Measurements from ENCODE around the gene RNF114.
"Not testable (repeated sequence)": the region's sequence is repeated elsewhere in the genome, so short reads cannot be mapped to it uniquely, and the experiment has no call there.

RNF114 gene

GRCh38 chr20:50000548-50001222 is 64.5 kb downstream of the RNF114 start:
- H3K27ac ChIP-seq, H3K4me3 ChIP-seq: not testable (repeated sequence)

GRCh38 chr20:50001784-50002311 is 65.7 kb downstream of the RNF114 start:
- no peak overlapping the region for H3K27ac ChIP-seq

GRCh38 chr20:50003253-50003656 is 67.1 kb downstream of the RNF114 start:
- no peak overlapping the region for H3K4me3 ChIP-seq
- H3K27ac ChIP-seq = no peak overlapping the region

More at GRCh38 chr20:50001784-50002311, 65.7 kb downstream of the RNF114 start:
- H3K4me3 ChIP-seq = no peak overlapping the region
